Measurements from ENCODE around the gene TRIML1. TPM values are rescaled to one million over a fixed set of nuclear protein-coding genes. Genes with fewer than 3 reads are reported as not detected.

The TRIML1 gene
- total and polyA plus RNA-seq, 9 of the 15 experiments (the other 6 are each of a cell fraction or from before 2014, with no cell fraction given) = 0.10 TPM; not detected in 8

DNA sequence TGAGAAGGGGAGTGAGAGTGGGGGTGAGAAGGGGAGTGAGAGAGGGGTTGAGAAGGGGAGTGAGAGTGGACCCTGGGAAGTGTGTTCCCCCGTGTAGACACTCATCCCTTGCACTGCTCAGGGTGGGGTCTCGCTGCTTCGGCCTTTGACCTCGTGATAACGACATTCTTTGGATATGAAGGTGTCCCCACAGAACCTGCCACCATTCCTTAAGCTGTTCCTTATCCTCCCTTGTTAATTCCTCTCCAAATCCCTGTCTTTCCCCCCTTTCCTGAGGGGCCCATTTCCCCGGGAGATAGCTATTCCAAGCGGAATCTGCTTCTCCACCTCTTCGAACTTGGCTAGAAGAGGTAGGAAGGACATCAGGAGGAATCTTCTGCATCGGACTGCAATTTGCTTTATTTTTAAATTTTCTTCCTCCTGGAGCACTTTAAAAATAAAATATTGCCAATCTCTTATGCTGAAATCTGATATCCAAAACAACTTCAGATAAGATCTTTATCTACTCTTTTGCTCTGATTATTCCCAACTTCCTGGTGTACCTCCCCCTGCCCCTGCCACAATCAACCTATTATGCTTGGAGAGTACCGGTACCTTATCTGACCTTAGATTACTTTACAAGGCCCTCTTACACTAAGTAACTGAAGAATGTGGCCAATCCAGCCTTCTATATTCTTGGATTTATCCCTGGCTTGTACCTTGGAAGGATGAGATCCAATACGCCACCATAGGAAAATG, 15.6 kb downstream of the TRIML1 start (continued):
- no peak for TF ChIP-seq THAP7 (CRISPR knock-in tag; IDR thresholded peaks at IDR 0.05)

GRCh38 chr4:188158336-188158735, 19.1 kb downstream of the TRIML1 start:
- no peak overlapping the region for H3K4me3 ChIP-seq
- TF ChIP-seq MYNN (IDR thresholded peaks at IDR 0.05) = no peak
- no peak for TF ChIP-seq MYNN (CRISPR knock-in tag; IDR thresholded peaks at IDR 0.05)
- in situ Hi-C loops (cut with MboI) = no loop called here
- FAIRE-seq (no peak), DNase-seq (ENCODE audit: extremely low read depth in 1 of 4, low spot score in 3 of 4) (no peak), ATAC-seq (no peak)
- H3K9me1 ChIP-seq (ENCODE audit: control insufficient read depth, insufficient read depth, low read length) = no peaks in the 10 kb centered on the region
- H3K4me2 ChIP-seq (ENCODE audit: insufficient read depth, low read length) = no peak overlapping the region
- WGBS (ENCODE audit: insufficient coverage, low coverage, missing lambda C conversion rate) = 1% methylated on average over 7 of the region's 10 CpGs
- no peaks in the 10 kb centered on the region for H3K27me3 ChIP-seq (ENCODE audit: control insufficient read depth in 2 of 2, insufficient read depth in 2 of 2, low read length in 2 of 2)
- no peaks in the 10 kb centered on the region for H3K9me3 ChIP-seq (replicated peaks; ENCODE audit: control insufficient read depth, insufficient read depth, low read depth, low read length)
- no peaks in the 10 kb centered on the region for H4K20me1 ChIP-seq (replicated peaks; ENCODE audit: control insufficient read depth, insufficient read depth, low read length)
- ChIA-PET POLR2A (no interaction called here), CTCF (ENCODE audit: low intra/inter-chr PET ratio) (no interaction called here)
- no peak overlapping the region for H3K27ac ChIP-seq (ENCODE audit: extremely low read depth, low read depth, low read length)
- no TSS peak for BruUV-seq (replicated peaks)
- H2AFZ ChIP-seq (ENCODE audit: low read depth, low read length) = no peak overlapping the region
- H3K4me1 ChIP-seq (replicated peaks in 1 of 2; ENCODE audit: control insufficient read depth in 2 of 2, insufficient read depth in 2 of 2, low read length in 2 of 2) = no peaks in the 10 kb centered on the region
- no peak overlapping the region for H3K9ac ChIP-seq (ENCODE audit: insufficient read depth in 1 of 2, low read depth in 2 of 2, low read length in 2 of 2)
- intact Hi-C loops (cut with micrococcal nuclease) = no loop called here
- no peaks in the 10 kb centered on the region for H3K36me3 ChIP-seq (ENCODE audit: control insufficient read depth, insufficient read depth, low read length)
- no peaks in the 10 kb centered on the region for H3K79me2 ChIP-seq (ENCODE audit: control insufficient read depth, insufficient read depth, low read length)
